K562 (cell line): ENCODE measurements around the gene PRKCSH. TPM values are rescaled to one million over a fixed set of nuclear protein-coding genes. Genes with fewer than 3 reads are reported as not detected.

Source experiments
- ELF1 ChIP-seq: fragments of 200-800 bp; sonication (Bioruptor generic); IDR thresholded peaks from 2 replicates; pipeline ENCODE4 v1.6.1; 2016; ENCODE audit warnings: missing genetic modification characterization, missing compliant biosample characterization
- FOXK1 ChIP-seq: sonication (generic); formaldehyde crosslinking; IDR thresholded peaks from 2 replicates; pipeline ENCODE4 v1.8.0; 2022; ENCODE audit warnings: missing genetic modification reagents, mild to moderate bottlenecking, borderline replicate concordance
- FOXM1 ChIP-seq, 2 experiments: fragments of 450-650 bp in 1 of 2; sonication (generic) in 1 of 2; formaldehyde crosslinking in 1 of 2; IDR thresholded peaks; 2 replicates each; pipeline versions ENCODE4 v1.6.1 to v1.9.0; 2017 to 2022; ENCODE audit warnings: low read depth in 2 of 2, mild to moderate bottlenecking in 2 of 2, missing genetic modification reagents in 1 of 2, moderate library complexity in 1 of 2
- GATAD2A ChIP-seq: fragments of 450-650 bp; IDR thresholded peaks from 2 replicates; pipeline ENCODE4 v1.6.1; 2017
- HDGF ChIP-seq: fragments of 450-650 bp; IDR thresholded peaks from 2 replicates; pipeline ENCODE4 v1.6.1; 2016
- MAZ ChIP-seq, 2 experiments: fragments of 450-650 bp in 1 of 2; sonication (generic) in 1 of 2; formaldehyde crosslinking; IDR thresholded peaks in 1 of 2; conservative IDR thresholded peaks in 1 of 2; 2 replicates each; pipeline versions ENCODE4 v1.4.0 to v1.5.0; 2020; ENCODE audit warnings: mild to moderate bottlenecking in 1 of 2, missing genetic modification reagents in 1 of 2
- NCOA1 ChIP-seq: fragments of 450-650 bp; IDR thresholded peaks from 2 replicates; pipeline ENCODE4 v1.6.1; 2016; ENCODE audit warnings: low read depth
- NELFE ChIP-seq: IDR thresholded peaks from 2 replicates; pipeline ENCODE4 v1.6.1; 2011; ENCODE audit warnings: mild to moderate bottlenecking; ENCODE audit not compliant: insufficient read depth, insufficient read length
- NFYB ChIP-seq: IDR thresholded peaks from 2 replicates; pipeline ENCODE4 v1.6.1; 2011; ENCODE audit warnings: mild to moderate bottlenecking, moderate library complexity; ENCODE audit not compliant: insufficient read length; ENCODE audit errors: extremely low read depth
- NKRF ChIP-seq: fragments of 450-650 bp; IDR thresholded peaks from 2 replicates; pipeline ENCODE4 v1.6.1; 2016; ENCODE audit warnings: borderline replicate concordance
- NR2F6 ChIP-seq: fragments of 450-650 bp; formaldehyde crosslinking; IDR thresholded peaks from 2 replicates; pipeline ENCODE4 v1.4.0; 2020; ENCODE audit warnings: mild to moderate bottlenecking
- RAD21 ChIP-seq, 2 experiments: fragments of 250-450 bp in 1 of 2; fragments of 450-650 bp in 1 of 2; sonication (Bioruptor Pico) in 1 of 2; formaldehyde crosslinking in 1 of 2; IDR thresholded peaks in 1 of 2; conservative IDR thresholded peaks in 1 of 2; 2 replicates each; pipeline versions ENCODE4 v1.4.0 to v1.8.0; 2020 to 2022; ENCODE audit warnings: mild to moderate bottlenecking in 2 of 2, moderate library complexity in 1 of 2
- SMARCA4 ChIP-seq: fragments of 450-650 bp; IDR thresholded peaks from 2 replicates; pipeline ENCODE4 v1.6.1; 2016
- SPI1 ChIP-seq: IDR thresholded peaks from 2 replicates; pipeline ENCODE4 v1.6.1; 2011; ENCODE audit warnings: low read depth, low read length, control low read depth, borderline replicate concordance
- STAG1 ChIP-seq: sonication (generic); formaldehyde crosslinking; IDR thresholded peaks from 2 replicates; pipeline ENCODE4 v1.5.0; 2020; ENCODE audit warnings: missing genetic modification reagents, borderline replicate concordance
- ZFX ChIP-seq: sonication (generic); formaldehyde crosslinking; IDR thresholded peaks from 2 replicates; pipeline ENCODE4 v1.8.0; 2022; ENCODE audit warnings: mild to moderate bottlenecking, missing genetic modification reagents, moderate library complexity
- ZNF311 ChIP-seq: fragments of 250-450 bp; sonication (Bioruptor Pico); IDR thresholded peaks from 2 replicates; pipeline ENCODE4 v1.4.0; 2020; ENCODE audit warnings: mild to moderate bottlenecking, moderate library complexity
- polyA plus RNA-seq, 8 experiments: library from polyadenylated mRNA; depleted of rRNA in 4 of 8; stranded (reverse) in 5 of 8; unstranded in 3 of 8; fragments of >200 nt; fragmentation: Nextera tagmentation in 2 of 8; fragmentation: Illumina TruSeq in 1 of 8; extraction: Ambion mirVana in 2 of 8; extraction: Trizol in 1 of 8; gene quantifications; 2 replicates each; pipeline versions ENCODE4 v1.2.1 to v1.2.3, GENCODE V29; 2011 to 2014; ENCODE audit warnings: inconsistent platforms in 1 of 8, missing spikeins in 1 of 8
- total RNA-seq, 7 experiments: library from RNA; depleted of rRNA in 6 of 7; stranded (reverse); fragments of >200 nt in 6 of 7; fragmentation: Illumina TruSeq in 2 of 7; extraction: Trizol in 2 of 7; gene quantifications; 2 replicates each; pipeline versions ENCODE4 v1.2.1 to v1.2.3, GENCODE V29; 2011 to 2021; ENCODE audit warnings: low replicate concordance in 1 of 7
- TF ChIP-seq, protein P1 (sequence below): fragments of 450-650 bp; formaldehyde crosslinking; IDR thresholded peaks from 2 replicates; pipeline ENCODE4 v1.4.0; 2020; ENCODE audit warnings: mild to moderate bottlenecking, mixed read lengths
- TF ChIP-seq, protein P2 (sequence below): fragments of 250-450 bp; sonication (Bioruptor Pico); IDR thresholded peaks from 2 replicates; pipeline ENCODE4 v1.9.0; 2021; ENCODE audit warnings: mild to moderate bottlenecking, inconsistent platforms
- TF ChIP-seq, protein P3 (sequence below): sonication (generic); formaldehyde crosslinking; IDR thresholded peaks from 2 replicates; pipeline ENCODE4 v1.8.0; 2022; ENCODE audit warnings: mild to moderate bottlenecking, low read depth, missing genetic modification reagents
- TF ChIP-seq, protein P4 (sequence below): sonication (generic); formaldehyde crosslinking; IDR thresholded peaks from 2 replicates; pipeline ENCODE4 v1.5.0; 2020; ENCODE audit warnings: missing genetic modification reagents

The PRKCSH gene
- total and polyA plus RNA-seq, 9 of the 15 experiments (the other 6 are each of a cell fraction or from before 2014, with no cell fraction given): 2.3 to 297 (median 48.1) TPM

- TF ChIP-seq NFYB (no peak), ELF1 (tag) (no peak), ZNF311 (no peak), ZFX (CRISPR knock-in tag) (no peak), GATAD2A (no peak), HDGF (peak; percentile 79; the same call in 1 of the 2 replicates), MAZ (CRISPR knock-in tag; conservative IDR thresholded peaks at IDR 0.05 in 1 of 2, IDR thresholded peaks at IDR 0.05 in 1 of 2) (peak; percentile 56 to 78), NR2F6 (CRISPR knock-in tag) (no peak), SMARCA4 (no peak), FOXK1 (no peak), SPI1 (no peak), NELFE (no peak), RAD21 (CRISPR knock-in tag; conservative IDR thresholded peaks at IDR 0.05 in 1 of 2, IDR thresholded peaks at IDR 0.05 in 1 of 2) (peak; percentile 89), NKRF (no peak), FOXM1 (IDR thresholded peaks at IDR 0.05; ENCODE audit: low read depth) (no peak), FOXM1 (CRISPR knock-in tag; IDR thresholded peaks at IDR 0.05; ENCODE audit: low read depth) (no peak), NCOA1 (no peak), STAG1 (peak; percentile 91)
- TF ChIP-seq, protein P1, sequence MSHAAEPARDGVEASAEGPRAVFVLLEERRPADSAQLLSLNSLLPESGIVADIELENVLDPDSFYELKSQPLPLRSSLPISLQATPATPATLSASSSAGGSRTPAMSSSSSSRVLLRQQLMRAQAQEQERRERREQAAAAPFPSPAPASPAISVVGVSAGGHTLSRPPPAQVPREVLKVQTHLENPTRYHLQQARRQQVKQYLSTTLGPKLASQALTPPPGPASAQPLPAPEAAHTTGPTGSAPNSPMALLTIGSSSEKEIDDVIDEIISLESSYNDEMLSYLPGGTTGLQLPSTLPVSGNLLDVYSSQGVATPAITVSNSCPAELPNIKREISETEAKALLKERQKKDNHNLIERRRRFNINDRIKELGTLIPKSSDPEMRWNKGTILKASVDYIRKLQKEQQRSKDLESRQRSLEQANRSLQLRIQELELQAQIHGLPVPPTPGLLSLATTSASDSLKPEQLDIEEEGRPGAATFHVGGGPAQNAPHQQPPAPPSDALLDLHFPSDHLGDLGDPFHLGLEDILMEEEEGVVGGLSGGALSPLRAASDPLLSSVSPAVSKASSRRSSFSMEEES (CRISPR knock-in tag): no peak
- TF ChIP-seq, protein P2, sequence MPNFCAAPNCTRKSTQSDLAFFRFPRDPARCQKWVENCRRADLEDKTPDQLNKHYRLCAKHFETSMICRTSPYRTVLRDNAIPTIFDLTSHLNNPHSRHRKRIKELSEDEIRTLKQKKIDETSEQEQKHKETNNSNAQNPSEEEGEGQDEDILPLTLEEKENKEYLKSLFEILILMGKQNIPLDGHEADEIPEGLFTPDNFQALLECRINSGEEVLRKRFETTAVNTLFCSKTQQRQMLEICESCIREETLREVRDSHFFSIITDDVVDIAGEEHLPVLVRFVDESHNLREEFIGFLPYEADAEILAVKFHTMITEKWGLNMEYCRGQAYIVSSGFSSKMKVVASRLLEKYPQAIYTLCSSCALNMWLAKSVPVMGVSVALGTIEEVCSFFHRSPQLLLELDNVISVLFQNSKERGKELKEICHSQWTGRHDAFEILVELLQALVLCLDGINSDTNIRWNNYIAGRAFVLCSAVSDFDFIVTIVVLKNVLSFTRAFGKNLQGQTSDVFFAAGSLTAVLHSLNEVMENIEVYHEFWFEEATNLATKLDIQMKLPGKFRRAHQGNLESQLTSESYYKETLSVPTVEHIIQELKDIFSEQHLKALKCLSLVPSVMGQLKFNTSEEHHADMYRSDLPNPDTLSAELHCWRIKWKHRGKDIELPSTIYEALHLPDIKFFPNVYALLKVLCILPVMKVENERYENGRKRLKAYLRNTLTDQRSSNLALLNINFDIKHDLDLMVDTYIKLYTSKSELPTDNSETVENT (CRISPR knock-in tag): no peak
- TF ChIP-seq, protein P3, sequence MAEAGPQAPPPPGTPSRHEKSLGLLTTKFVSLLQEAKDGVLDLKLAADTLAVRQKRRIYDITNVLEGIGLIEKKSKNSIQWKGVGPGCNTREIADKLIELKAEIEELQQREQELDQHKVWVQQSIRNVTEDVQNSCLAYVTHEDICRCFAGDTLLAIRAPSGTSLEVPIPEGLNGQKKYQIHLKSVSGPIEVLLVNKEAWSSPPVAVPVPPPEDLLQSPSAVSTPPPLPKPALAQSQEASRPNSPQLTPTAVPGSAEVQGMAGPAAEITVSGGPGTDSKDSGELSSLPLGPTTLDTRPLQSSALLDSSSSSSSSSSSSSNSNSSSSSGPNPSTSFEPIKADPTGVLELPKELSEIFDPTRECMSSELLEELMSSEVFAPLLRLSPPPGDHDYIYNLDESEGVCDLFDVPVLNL (CRISPR knock-in tag): no peak
- TF ChIP-seq, protein P4, sequence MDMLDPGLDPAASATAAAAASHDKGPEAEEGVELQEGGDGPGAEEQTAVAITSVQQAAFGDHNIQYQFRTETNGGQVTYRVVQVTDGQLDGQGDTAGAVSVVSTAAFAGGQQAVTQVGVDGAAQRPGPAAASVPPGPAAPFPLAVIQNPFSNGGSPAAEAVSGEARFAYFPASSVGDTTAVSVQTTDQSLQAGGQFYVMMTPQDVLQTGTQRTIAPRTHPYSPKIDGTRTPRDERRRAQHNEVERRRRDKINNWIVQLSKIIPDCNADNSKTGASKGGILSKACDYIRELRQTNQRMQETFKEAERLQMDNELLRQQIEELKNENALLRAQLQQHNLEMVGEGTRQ (CRISPR knock-in tag): no peak
These were observed 11.3 kb downstream of the PRKCSH start (continued) for GRCh38 chr19:11446652-11447301.
